ENCODE measurements around the gene SPN. TPM values are rescaled to one million over a fixed set of nuclear protein-coding genes. Genes with fewer than 3 reads are reported as not detected.
"Not testable (repeated sequence)": the region's sequence is repeated elsewhere in the genome, so short reads cannot be mapped to it uniquely, and the experiment has no call there.

Gene SPN
- total RNA-seq, 1 donor from 2014 or later = 7.4 TPM

GRCh38 chr16:29665294-29666077 lies 2.4 kb downstream of the SPN start:
- no peak for DNase-seq (ENCODE audit: extremely low spot score in 2 of 2)
- intact Hi-C loops (cut with DNase I) = no loop called here
- Histone ChIP-seq H3K4me1 (peaks cover 16% of the 10 kb centered on the region), H3K4me3 (no peak overlapping the region), H3K27me3 (no peaks in the 10 kb centered on the region), H3K36me3 (no peaks in the 10 kb centered on the region), H3K9me3 (no peaks in the 10 kb centered on the region), H3K27ac (no peak overlapping the region)
- TF ChIP-seq CTCF (IDR thresholded peaks at IDR 0.05) (no peak), POLR2AphosphoS5 (IDR thresholded peaks at IDR 0.05; ENCODE audit: insufficient read depth in 1 of 2, low read depth in 1 of 2) (no peak), POLR2A (IDR thresholded peaks at IDR 0.05) (no peak)

DNA sequence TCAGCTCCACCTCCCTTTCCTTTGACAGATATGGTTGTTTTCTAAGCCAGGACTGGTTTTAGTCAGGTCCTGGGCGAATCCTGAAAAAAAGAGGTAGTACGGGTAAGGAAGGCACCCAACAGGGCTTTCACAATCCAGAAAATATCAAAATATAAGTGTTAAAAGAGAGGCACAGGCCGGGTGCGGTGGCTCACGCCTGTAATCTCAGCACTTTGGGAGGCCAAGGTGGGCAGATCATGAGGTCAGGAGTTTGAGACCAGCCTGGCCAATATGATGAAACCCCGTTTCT lies 4.2 kb downstream of the SPN start:
- H3K9me3 ChIP-seq; DNase-seq (ENCODE audit: extremely low spot score in 2 of 2); intact Hi-C loops (cut with DNase I); H3K36me3 ChIP-seq; H3K27me3 ChIP-seq; H3K27ac ChIP-seq; H3K4me3 ChIP-seq: not testable (repeated sequence)
- H3K4me1 ChIP-seq = peaks cover 16% of the 10 kb centered on the region

- Histone ChIP-seq H3K36me3 (no peaks in the 10 kb centered on the region), H3K27me3 (no peaks in the 10 kb centered on the region), H3K4me1 (peaks cover 16% of the 10 kb centered on the region), H3K27ac (no peak overlapping the region), H3K9me3 (no peaks in the 10 kb centered on the region), H3K4me3 (no peak overlapping the region)
- TF ChIP-seq CTCF (IDR thresholded peaks at IDR 0.05) (no peak), POLR2A (IDR thresholded peaks at IDR 0.05) (no peak), POLR2AphosphoS5 (IDR thresholded peaks at IDR 0.05; ENCODE audit: insufficient read depth in 1 of 2, low read depth in 1 of 2) (no peak)
- DNase-seq (ENCODE audit: extremely low spot score in 2 of 2) = no peak
- intact Hi-C loops (cut with DNase I) = no loop called here
Observed at GRCh38 chr16:29667755-29668154, 4.7 kb downstream of the SPN start.

DNA sequence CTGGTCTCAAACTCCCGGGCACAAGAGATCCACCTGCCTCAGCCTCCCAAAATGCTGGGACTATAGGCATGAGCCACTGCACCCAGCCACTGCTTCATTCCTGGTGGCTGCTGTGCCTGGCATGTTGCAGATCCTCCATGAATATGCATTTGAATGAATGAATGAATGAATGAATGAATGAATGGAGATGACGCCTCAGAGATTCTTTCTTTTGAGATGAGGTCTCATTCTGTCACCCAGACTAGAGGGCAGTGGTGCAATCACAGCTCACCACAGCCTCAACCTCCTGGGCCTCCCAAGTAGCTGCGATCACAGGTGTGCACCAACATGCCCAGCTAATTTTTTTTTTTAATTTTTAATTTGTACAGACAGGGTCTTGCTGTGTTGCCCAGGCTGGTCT lies 5.2 kb downstream of the SPN start:
- intact Hi-C loops (cut with DNase I) = no loop called here
- H3K27ac ChIP-seq = no peak overlapping the region
- no peak overlapping the region for H3K4me3 ChIP-seq
- DNase-seq (ENCODE audit: extremely low spot score in 2 of 2) = no peak
- TF ChIP-seq POLR2AphosphoS5 (IDR thresholded peaks at IDR 0.05; ENCODE audit: insufficient read depth in 1 of 2, low read depth in 1 of 2) = no peak
- TF ChIP-seq CTCF (IDR thresholded peaks at IDR 0.05) = no peak
- TF ChIP-seq POLR2A (IDR thresholded peaks at IDR 0.05) = no peak
- no peaks in the 10 kb centered on the region for H3K36me3 ChIP-seq
- peaks cover 16% of the 10 kb centered on the region for H3K4me1 ChIP-seq
- H3K27me3 ChIP-seq = no peaks in the 10 kb centered on the region
- H3K9me3 ChIP-seq = no peaks in the 10 kb centered on the region

- intact Hi-C loops (cut with DNase I) = no loop called here
- Histone ChIP-seq H3K36me3 (no peaks in the 10 kb centered on the region), H3K4me1 (peaks cover 11% of the 10 kb centered on the region), H3K4me3 (no peak overlapping the region), H3K27ac (no peak overlapping the region), H3K27me3 (no peaks in the 10 kb centered on the region), H3K9me3 (no peaks in the 10 kb centered on the region)
- TF ChIP-seq POLR2A (IDR thresholded peaks at IDR 0.05) = no peak
- no peak for TF ChIP-seq CTCF (IDR thresholded peaks at IDR 0.05)
- no peak for TF ChIP-seq POLR2AphosphoS5 (IDR thresholded peaks at IDR 0.05; ENCODE audit: insufficient read depth in 1 of 2, low read depth in 1 of 2)
- DNase-seq (ENCODE audit: extremely low spot score in 2 of 2) = no peak
Observed at GRCh38 chr16:29673501-29673900, 10.5 kb downstream of the SPN start.

All from vagina (tissue), 2 donors.